Skeletal muscle satellite cell (primary cell): Measurements from ENCODE around the gene NTNG2.
"Not testable (repeated sequence)": the region's sequence is repeated elsewhere in the genome, so short reads cannot be mapped to it uniquely, and the experiment has no call there.

Experiments used
- H3K27me3 ChIP-seq: 2 replicates; pipeline ENCODE4 v1.7.0; 2013; ENCODE audit warnings: low read length; ENCODE audit not compliant: control insufficient read depth, insufficient read depth
- H3K36me3 ChIP-seq: 2 replicates; pipeline ENCODE4 v1.7.0; 2013; ENCODE audit warnings: mild to moderate bottlenecking, control low read depth, low read length; ENCODE audit not compliant: insufficient read depth
- H3K4me1 ChIP-seq: 2 replicates; pipeline ENCODE4 v1.7.0; 2013; ENCODE audit warnings: low read length; ENCODE audit not compliant: control insufficient read depth, insufficient read depth
- H3K4me2 ChIP-seq: 2 replicates; pipeline ENCODE4 v1.7.0; 2013; ENCODE audit warnings: mild to moderate bottlenecking, low read length
- H3K4me3 ChIP-seq: 2 replicates; pipeline ENCODE4 v1.7.0; 2013; ENCODE audit warnings: low read length
- H3K9ac ChIP-seq: 2 replicates; pipeline ENCODE4 v1.7.0; 2013; ENCODE audit warnings: mild to moderate bottlenecking, low read depth, low read length, moderate library complexity
- H3K9me3 ChIP-seq: replicated peaks from 2 replicates; pipeline ENCODE4 v1.7.0; 2013; ENCODE audit warnings: mild to moderate bottlenecking, control low read depth, low read length

NTNG2 gene

DNA sequence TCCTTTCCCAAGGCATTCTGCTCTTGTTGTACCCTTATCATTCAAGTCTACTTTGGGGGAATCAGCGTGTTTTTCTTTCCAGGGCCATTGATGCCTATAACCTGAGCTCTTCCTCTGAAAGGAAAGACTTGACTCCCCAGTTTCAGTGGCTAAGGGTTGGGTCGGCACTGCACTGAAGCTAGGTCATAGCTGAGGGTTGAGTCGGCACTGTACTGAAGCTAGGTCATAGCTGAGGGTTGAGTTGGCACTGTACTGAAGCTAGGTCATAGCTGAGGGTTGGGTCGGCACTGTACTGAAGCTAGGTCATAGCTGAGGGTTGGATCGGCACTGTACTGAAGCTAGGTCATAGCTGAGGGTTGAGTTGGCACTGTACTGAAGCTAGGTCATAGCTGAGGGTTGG is 27.8 kb upstream of the NTNG2 start:
- peaks cover 88% of the 10 kb centered on the region for H3K27me3 ChIP-seq
- H3K4me3 ChIP-seq, H3K9me3 ChIP-seq, H3K9ac ChIP-seq, H3K4me2 ChIP-seq, H3K36me3 ChIP-seq, H3K4me1 ChIP-seq: not testable (repeated sequence)

DNA sequence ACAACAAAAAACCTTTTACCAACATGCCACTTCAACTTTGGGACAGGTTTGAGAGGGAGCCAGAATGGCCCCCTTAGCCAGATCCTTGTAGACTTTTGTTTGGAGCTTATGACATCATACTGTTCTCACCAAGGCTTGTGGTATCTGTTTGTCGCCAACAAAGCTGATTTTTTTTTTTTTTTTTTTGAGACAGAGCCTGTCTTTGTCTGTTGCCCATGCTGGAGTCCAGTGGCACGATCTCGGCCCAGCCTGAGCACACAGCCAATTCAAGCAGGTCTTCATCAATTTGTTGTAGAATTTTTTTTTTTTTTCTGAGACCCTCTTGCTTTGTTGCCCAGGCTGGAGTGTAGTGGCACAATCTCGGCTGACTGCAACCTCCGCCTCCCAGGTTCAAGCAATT is 26.4 kb upstream of the NTNG2 start:
- Histone ChIP-seq H3K27me3 (peaks cover 87% of the 10 kb centered on the region), H3K9ac (no peak overlapping the region), H3K4me1 (no peaks in the 10 kb centered on the region), H3K9me3 (no peaks in the 10 kb centered on the region), H3K36me3 (no peaks in the 10 kb centered on the region), H3K4me2 (no peak overlapping the region), H3K4me3 (no peak overlapping the region)

DNA sequence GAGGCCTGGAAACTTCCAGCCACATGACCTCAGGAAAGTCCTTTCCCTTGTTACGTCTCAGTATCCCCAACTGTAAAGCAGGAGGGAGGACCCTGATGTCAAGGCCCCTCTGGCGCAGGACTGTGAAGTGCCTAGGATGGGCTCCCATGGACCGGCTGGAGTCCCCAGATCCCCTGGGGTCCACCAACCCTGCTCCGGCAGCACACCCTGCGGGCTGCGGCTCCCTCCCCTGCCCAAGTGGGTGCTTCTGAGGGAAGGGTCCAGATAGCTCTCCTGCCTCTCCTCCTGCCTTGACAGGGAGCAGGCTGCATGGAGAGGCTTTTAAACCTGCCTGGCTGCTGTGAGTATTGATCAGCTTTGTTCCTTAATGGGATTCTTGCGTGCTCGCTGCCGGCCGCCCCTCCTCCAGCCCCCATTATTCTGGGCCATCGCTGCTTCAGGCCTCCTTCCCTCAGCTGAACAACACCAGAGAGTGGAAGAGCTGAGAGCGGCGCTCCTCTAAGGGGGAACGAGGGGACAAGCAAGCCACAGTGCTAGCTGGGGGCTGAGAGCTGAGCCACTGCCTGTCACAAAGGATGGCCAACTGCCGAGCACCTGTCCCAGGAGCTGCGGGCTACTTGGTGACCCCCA is 25.6 kb upstream of the NTNG2 start:
- Histone ChIP-seq H3K4me2 (no peak overlapping the region), H3K9me3 (no peaks in the 10 kb centered on the region), H3K4me3 (no peak overlapping the region), H3K27me3 (peaks cover 84% of the 10 kb centered on the region), H3K9ac (no peak overlapping the region), H3K36me3 (no peaks in the 10 kb centered on the region), H3K4me1 (peaks cover 2% of the 10 kb centered on the region)

DNA sequence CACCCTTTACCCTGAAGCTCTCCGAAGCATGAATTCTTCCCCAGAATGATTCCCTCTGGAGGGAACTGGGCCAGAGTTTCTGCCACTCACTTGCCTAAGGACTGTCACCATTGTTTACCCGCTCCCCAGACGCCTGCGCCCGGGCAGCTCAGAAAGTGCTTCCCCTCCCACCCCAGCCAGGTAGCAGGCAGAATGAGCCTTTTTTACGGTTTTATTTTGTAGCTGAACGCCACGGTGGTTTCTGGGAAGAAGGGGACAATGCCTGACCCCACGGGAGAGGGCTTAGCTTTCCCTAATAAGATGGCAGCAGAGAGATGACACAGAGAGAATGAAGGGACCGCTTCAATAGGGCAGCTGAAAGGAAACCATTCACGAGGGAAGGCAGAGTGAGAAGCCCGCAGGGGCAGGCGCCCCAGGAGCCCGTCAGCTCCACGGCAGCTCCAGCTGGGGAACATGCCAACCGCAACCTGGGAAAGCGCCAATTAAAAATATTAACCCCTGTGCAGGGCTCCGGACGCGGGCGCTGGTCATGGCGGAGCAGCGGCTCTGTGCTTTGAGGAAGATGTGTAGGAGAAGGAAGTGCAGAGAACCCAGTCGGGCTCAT is 20.4 kb upstream of the NTNG2 start:
- no peaks in the 10 kb centered on the region for H3K9me3 ChIP-seq
- peaks cover 5% of the 10 kb centered on the region for H3K4me1 ChIP-seq
- peaks cover 80% of the 10 kb centered on the region for H3K27me3 ChIP-seq
- H3K9ac ChIP-seq, result no peak overlapping the region
- H3K36me3 ChIP-seq, result no peaks in the 10 kb centered on the region
- H3K4me3 ChIP-seq, result peak overlapping the region; percentile 3
- peak overlapping the region; percentile 58 for H3K4me2 ChIP-seq

DNA sequence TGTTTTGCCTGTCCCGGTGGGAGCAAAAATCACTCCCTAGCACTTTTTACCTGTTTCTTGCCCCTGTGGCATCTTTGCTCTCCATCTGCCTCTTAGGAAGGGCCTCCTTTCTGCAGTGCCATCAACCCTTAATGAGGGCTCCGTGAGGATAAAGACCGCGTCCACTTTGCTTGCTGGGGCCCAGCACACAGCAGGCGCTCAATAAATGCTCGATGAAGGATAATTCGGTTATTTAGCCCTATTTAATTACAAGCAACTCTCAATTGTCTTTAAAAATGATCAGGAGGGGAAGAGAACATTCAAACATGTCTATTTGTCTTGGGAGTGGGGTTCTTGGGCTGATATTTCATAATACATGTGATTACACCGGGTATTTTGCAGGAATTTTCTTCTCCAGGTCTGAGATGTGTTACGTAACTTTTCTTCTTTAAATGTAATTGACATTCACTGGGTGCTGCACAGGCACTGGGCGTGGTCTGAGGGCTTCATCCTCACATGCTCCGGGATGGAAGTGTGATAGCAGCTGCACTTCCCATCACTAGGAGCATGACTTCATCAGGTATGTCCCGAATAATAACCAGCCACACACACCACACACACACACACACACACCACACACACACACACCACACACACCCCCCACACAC is 19.8 kb upstream of the NTNG2 start:
- H3K27me3 ChIP-seq, result peaks cover 81% of the 10 kb centered on the region
- H3K9ac ChIP-seq, result no peak overlapping the region
- H3K9me3 ChIP-seq, result no peaks in the 10 kb centered on the region
- peak overlapping the region; percentile 3 for H3K4me3 ChIP-seq
- H3K4me1 ChIP-seq, result peaks cover 5% of the 10 kb centered on the region
- peak overlapping the region; percentile 58 for H3K4me2 ChIP-seq
- H3K36me3 ChIP-seq, result no peaks in the 10 kb centered on the region

DNA sequence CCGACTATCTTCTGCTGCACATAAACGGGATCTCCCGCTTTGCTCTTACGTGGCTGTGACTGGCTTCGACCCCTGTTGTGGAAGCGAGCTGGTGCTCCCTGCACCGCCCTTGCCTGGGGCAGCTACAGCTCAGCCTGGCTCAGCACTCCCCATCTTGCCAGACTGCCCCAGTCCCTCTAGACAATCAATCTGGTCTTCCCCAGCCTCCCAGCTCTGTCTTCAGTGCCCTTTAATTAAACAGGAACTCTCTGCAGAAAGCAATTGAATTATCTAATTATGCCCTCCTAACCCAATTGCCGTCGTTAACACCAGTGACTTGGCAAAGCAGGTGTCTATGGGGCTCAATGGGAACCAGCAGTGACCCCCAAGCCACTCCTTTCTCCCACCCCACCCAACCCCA is 18.9 kb upstream of the NTNG2 start:
- Histone ChIP-seq H3K4me1 (peaks cover 5% of the 10 kb centered on the region), H3K27me3 (peaks cover 78% of the 10 kb centered on the region), H3K9me3 (no peaks in the 10 kb centered on the region), H3K9ac (no peak overlapping the region), H3K4me3 (no peak overlapping the region), H3K4me2 (no peak overlapping the region), H3K36me3 (no peaks in the 10 kb centered on the region)

DNA sequence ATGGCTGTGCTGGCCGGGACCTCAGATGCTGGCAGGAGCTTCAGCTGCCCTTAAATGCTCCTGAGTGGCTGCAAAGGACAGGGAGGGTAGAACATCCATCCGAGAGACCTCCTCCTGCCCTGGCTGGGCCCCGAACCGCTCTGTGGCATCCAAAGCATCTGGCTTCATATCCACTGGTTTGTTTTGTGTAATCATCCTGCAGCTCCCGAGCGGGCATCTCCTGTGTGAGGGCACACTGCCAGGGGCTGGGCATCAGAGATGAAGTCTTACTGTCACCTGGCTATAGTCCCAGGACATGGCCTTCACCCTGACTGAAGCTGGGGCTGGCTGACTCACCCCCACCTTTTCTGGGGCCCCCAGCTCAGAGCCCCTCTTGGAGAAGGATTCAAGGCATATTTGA is 18.5 kb upstream of the NTNG2 start:
- Histone ChIP-seq H3K36me3 (no peaks in the 10 kb centered on the region), H3K9me3 (no peaks in the 10 kb centered on the region), H3K4me2 (no peak overlapping the region), H3K27me3 (peaks cover 78% of the 10 kb centered on the region), H3K4me3 (no peak overlapping the region), H3K4me1 (peaks cover 5% of the 10 kb centered on the region), H3K9ac (no peak overlapping the region)

DNA sequence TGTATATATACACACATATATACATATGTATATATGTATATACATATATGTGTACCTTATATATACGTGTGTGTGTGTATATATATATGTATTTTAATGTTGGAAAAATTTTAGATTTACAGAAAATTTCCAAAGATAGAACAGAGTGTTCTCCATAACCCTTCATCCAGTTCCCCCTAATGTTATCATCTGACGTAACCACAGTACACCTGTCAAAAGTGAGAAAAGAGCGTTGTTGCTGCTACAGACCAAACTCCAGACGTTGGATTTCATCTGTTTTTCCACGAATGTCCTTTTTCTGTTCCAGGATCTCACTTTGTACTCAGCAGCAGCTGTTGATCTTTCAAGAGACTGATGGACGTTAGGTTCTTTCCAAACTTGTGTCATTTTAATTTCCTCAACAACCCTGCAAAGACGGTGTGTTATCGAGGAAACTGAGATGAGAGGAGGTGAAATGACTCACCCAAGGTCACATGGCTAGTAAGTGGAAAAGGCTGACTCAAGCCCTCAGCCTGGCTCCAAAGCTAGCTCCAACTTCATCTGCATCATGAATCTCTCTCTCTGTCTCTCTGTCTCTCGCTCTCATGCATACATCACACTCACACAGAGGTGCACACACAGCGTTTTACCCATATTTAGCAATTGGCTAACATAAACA is 17.0 kb upstream of the NTNG2 start:
- no peaks in the 10 kb centered on the region for H3K36me3 ChIP-seq
- H3K9me3 ChIP-seq, result no peaks in the 10 kb centered on the region
- peaks cover 78% of the 10 kb centered on the region for H3K27me3 ChIP-seq
- H3K9ac ChIP-seq, result no peak overlapping the region
- no peak overlapping the region for H3K4me3 ChIP-seq
- H3K4me1 ChIP-seq, result peaks cover 5% of the 10 kb centered on the region
- no peak overlapping the region for H3K4me2 ChIP-seq

DNA sequence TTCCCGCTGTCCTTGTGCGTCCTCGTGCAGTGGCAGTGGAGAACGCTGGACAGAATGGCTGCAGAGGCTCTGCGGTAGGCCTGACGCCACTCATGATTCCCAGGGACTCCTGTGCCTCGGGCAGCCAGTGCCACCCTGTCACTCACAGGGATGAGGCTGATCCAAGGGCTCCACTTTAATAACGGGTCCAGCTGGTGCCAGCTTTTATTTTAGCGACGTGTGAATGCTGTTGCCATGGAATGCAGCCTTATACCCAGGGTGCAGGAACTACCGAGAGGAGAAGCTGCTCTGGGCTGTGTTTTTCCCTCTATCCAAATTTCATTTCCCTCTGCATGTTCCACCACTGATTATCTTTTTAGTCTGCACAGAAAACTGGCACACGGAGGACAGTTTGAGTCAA is 15.8 kb upstream of the NTNG2 start:
- peaks cover 79% of the 10 kb centered on the region for H3K27me3 ChIP-seq

DNA sequence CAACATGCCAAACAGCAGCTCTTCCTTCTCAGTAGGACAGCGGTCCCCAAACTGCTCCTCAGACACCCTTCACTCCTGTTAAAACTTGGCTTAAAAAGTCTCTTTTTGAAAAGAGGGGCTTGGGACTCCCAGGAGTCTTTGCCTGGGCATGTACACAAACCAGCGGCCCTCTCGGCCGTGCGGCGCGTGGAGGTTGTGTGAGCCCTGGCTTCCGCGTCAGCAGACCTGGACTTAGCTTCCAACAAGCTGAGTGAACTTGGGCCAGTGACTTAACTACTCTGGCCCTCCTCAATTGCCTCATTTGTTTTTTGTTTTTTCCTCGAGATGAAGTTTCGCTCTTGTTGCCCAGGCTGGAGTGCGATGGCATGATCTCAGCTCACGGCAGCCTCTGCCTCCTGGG is 15.3 kb upstream of the NTNG2 start:
- Histone ChIP-seq H3K4me3 (no peak overlapping the region), H3K27me3 (peaks cover 77% of the 10 kb centered on the region), H3K9me3 (no peaks in the 10 kb centered on the region), H3K4me1 (peaks cover under 1% of the 10 kb centered on the region), H3K36me3 (no peaks in the 10 kb centered on the region), H3K4me2 (no peak overlapping the region), H3K9ac (no peak overlapping the region)

More for the DNA sequence above, 15.8 kb upstream of the NTNG2 start:
- Histone ChIP-seq H3K4me1 (peaks cover 5% of the 10 kb centered on the region), H3K4me3 (no peak overlapping the region), H3K9ac (no peak overlapping the region), H3K36me3 (no peaks in the 10 kb centered on the region), H3K9me3 (no peaks in the 10 kb centered on the region), H3K4me2 (no peak overlapping the region)

DNA sequence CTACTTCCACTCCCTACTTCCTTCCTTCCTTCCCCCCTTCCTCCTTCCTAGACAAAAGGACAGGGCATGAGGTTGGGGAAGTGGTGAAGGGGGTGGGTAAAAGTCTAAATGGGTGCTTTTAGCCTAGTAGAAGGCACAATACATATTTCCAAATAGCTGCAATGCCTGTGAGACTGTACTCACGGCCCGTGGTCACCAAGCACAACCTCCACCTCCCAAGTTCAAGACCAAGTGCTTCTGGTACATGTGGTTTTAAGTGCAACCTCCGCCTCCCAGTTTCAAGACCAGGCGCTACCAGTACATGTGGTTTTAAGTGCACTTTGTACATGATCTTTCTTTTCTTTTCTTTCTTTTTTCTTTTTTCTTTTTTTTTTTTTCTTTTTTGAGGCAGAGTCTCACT is 14.5 kb upstream of the NTNG2 start:
- Histone ChIP-seq H3K4me1 (no peaks in the 10 kb centered on the region), H3K9me3 (no peaks in the 10 kb centered on the region), H3K9ac (no peak overlapping the region), H3K36me3 (no peaks in the 10 kb centered on the region), H3K4me2 (no peak overlapping the region), H3K4me3 (no peak overlapping the region), H3K27me3 (peaks cover 78% of the 10 kb centered on the region)
